GM12891 (cell line): ENCODE results near the gene PCK1.

ENCODE experiments used
- PAX5 ChIP-seq: IDR thresholded peaks from 2 replicates; pipeline ENCODE4 v1.6.1; 2011; ENCODE audit warnings: low read length, moderate library complexity, mild to moderate bottlenecking; ENCODE audit not compliant: insufficient read depth, severe bottlenecking
- POLR2A ChIP-seq: IDR thresholded peaks from 2 replicates; pipeline ENCODE4 v1.6.1; 2011; ENCODE audit warnings: low read depth, low read length, control low read depth
- POLR2AphosphoS5 ChIP-seq: IDR thresholded peaks from 2 replicates; pipeline ENCODE4 v1.6.1; 2011; ENCODE audit warnings: low read depth, low read length, control low read depth
- POU2F2 ChIP-seq: IDR thresholded peaks from 2 replicates; pipeline ENCODE4 v1.6.1; 2011; ENCODE audit warnings: low read depth, mild to moderate bottlenecking, control low read depth, low read length, moderate library complexity
- SPI1 ChIP-seq: IDR thresholded peaks from 2 replicates; pipeline ENCODE4 v1.6.1; 2011; ENCODE audit warnings: low read depth, low read length, control low read depth
- TAF1 ChIP-seq: IDR thresholded peaks from 2 replicates; pipeline ENCODE4 v1.6.1; 2011; ENCODE audit warnings: low read depth, low read length, control low read depth

DNA sequence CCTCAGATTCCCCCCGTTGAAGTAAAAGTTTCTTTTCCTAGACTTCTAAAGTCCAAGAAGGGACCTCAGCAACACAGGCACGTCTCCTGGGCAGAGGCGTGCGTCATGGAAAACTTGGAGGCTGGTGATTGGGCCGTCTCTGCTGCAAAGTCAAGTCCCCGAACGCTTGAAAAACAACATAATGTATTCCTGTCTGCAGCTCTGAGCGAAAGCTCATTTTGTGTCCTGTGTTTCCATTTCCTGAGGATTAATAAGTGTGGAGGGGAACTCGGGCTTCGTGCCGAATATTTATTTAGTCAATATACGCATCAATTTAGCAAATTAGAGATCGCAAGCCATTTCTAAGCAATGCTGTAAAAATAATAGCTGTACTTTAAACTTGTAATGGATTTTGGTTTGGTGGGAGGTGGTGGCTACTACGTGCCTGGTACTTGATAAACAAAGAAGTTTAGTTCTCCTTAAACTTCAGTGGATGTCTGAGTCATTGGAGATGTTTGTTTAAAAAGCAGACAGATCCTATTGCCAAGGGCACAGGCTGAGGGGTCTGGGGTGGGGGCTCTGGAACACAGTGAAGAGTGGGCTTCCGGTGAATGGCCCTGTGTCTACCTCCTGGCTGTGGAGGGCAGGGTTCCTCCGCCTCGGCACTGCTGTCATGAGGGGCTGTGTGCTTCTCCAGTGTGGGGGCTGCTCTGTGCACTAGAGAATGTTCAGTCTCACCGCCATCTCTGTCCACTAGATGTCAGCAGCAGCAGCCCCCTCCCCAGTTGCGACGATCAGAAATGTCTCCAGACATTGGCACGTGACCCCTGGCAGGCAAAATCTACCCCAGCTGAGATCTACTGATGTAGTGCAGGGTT lies 21.8 kb downstream of the PCK1 start:
- TF ChIP-seq POLR2A (no peak), POLR2AphosphoS5 (no peak), TAF1 (no peak), POU2F2 (no peak), SPI1 (no peak), PAX5 (no peak)
